ENCODE results near the gene ATP7B. TPM values are rescaled to one million over a fixed set of nuclear protein-coding genes. Genes with fewer than 3 reads are reported as not detected.
"Not testable (repeated sequence)": the region's sequence is repeated elsewhere in the genome, so short reads cannot be mapped to it uniquely, and the experiment has no call there.

The ATP7B gene
- total and polyA plus RNA-seq, 2 of the 4 experiments (the other 2 are of a cell fraction) = 2.7 to 2.9 TPM

DNA sequence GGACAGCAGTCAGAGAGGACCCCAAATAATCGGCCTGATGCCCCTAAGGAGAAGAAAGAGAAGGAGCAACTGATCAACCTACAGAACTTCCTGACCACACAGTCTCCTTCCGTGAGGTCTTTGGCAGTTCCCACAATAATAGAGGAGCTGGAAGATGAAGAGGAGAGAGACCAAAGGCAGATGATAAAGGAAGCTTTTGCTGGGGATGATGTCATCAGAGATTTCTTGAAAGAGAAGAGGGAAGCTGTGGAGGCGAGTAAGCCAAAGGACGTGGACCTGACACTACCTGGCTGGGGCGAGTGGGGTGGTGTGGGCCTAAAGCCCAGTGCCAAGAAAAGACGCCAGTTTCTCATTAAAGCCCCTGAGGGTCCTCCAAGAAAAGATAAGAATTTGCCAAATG is 19.2 kb upstream of the ATP7B start:
- H3K56ac ChIP-seq (ENCODE audit: extremely low read depth, insufficient read depth, low read length); H3K4me2 ChIP-seq (ENCODE audit: low read depth, low read length); H3K4ac ChIP-seq (ENCODE audit: low read depth, low read length); H3K23ac ChIP-seq (ENCODE audit: low read depth, low read length); in situ Hi-C loops (cut with MboI; ENCODE audit: low sequenced_read_pairs); H3K9ac ChIP-seq (ENCODE audit: low read depth, low read length); H4K8ac ChIP-seq (ENCODE audit: low read depth in 2 of 2, low read length in 2 of 2); H4K20me1 ChIP-seq (ENCODE audit: insufficient read depth, low read length); H3K9me3 ChIP-seq (ENCODE audit: control insufficient read depth, insufficient read depth, low read length); dilution Hi-C loops (cut with HindIII; ENCODE audit: low sequenced_read_pairs, unreplicated experiment); H2AFZ ChIP-seq (replicated peaks; ENCODE audit: low read length, poor library complexity); H2BK15ac ChIP-seq (ENCODE audit: low read depth, low read length); H4K5ac ChIP-seq (ENCODE audit: low read depth, low read length); H2BK120ac ChIP-seq (ENCODE audit: low read depth, low read length); POLR2A ChIA-PET (ENCODE audit: unreplicated experiment); H3K9me1 ChIP-seq (ENCODE audit: insufficient read depth, low read length); H3K4me3 ChIP-seq (ENCODE audit: insufficient read depth, low read depth, low read length); H2AK5ac ChIP-seq (ENCODE audit: low read depth, low read length); H3K14ac ChIP-seq (replicated peaks; ENCODE audit: low read depth, low read length); CTCF ChIA-PET; H3K4me1 ChIP-seq (ENCODE audit: control insufficient read depth, insufficient read depth, low read length); H2AK9ac ChIP-seq (replicated peaks; ENCODE audit: low read depth, low read length, poor library complexity); H4K91ac ChIP-seq (ENCODE audit: insufficient read depth, low read depth, low read length); DNase-seq; H2BK5ac ChIP-seq (ENCODE audit: low read depth, low read length, poor library complexity, severe bottlenecking); intact Hi-C loops (cut with micrococcal nuclease); H3K18ac ChIP-seq (ENCODE audit: low read depth, low read length); H2BK20ac ChIP-seq (ENCODE audit: low read depth, low read length); ATAC-seq (ENCODE audit: low read depth); H3K27me3 ChIP-seq (ENCODE audit: control insufficient read depth, insufficient read depth, low read length); H3K27ac ChIP-seq (ENCODE audit: insufficient read depth, low read length): not testable (repeated sequence)
- H3K79me1 ChIP-seq (ENCODE audit: low read depth in 1 of 2, low read length in 2 of 2) = peaks cover 7 to 24% of the 10 kb centered on the region in 2 experiments; a peak in 2 of 4 replicates
- peaks cover 15% of the 10 kb centered on the region for H3K36me3 ChIP-seq (ENCODE audit: control insufficient read depth, insufficient read depth, low read length)
- WGBS, 2 experiments (ENCODE audit: extremely low coverage in 2 of 2, insufficient read length in 1 of 2) = no CpG with 5 or more reads among the region's 6 CpGs
- BruUV-seq (replicated peaks) = TSS peak; percentile 21

All from IMR-90 (cell line).